ENCODE data around the gene FAAP100.

GRCh38 chr17:81489998-81490992 lies 61.9 kb downstream of the FAAP100 start:
- TF ChIP-seq REST (IDR thresholded peaks at IDR 0.05; ENCODE audit: insufficient read depth in 1 of 2, low read depth in 2 of 2, low read length in 2 of 2), result no peak
- no peak for TF ChIP-seq POLR2AphosphoS5 (IDR thresholded peaks at IDR 0.05; ENCODE audit: low read depth, low read length)
- no peak for TF ChIP-seq TAF1 (IDR thresholded peaks at IDR 0.05; ENCODE audit: borderline replicate concordance, insufficient read depth, low read length)
- TF ChIP-seq SIN3A (IDR thresholded peaks at IDR 0.05; ENCODE audit: borderline replicate concordance, insufficient read depth, low read length), result no peak
- TF ChIP-seq FOXP2 (optimal IDR thresholded peaks at IDR 0.05; ENCODE audit: borderline replicate concordance, extremely low read depth, extremely low read length, insufficient read depth), result no peak
